ENCODE results near the gene CFAP20DC.
A peak's percentile ranks its signal among the peaks of the same experiment; 100 is the strongest.
"Not testable (repeated sequence)": the region's sequence is repeated elsewhere in the genome, so short reads cannot be mapped to it uniquely, and the experiment has no call there.

Gene CFAP20DC

GRCh38 chr3:59049671-59050331 lies at the start of gene CFAP20DC:
TSS of gene CFAP20DC (minus strand) at chr3:59050025. CDS start at chr3:59049631, 394 bp downstream.
- peak; percentile 58 for DNase-seq

GRCh38 chr3:59098516-59098915 lies 48.7 kb upstream of the CFAP20DC start:
- DNase-seq = not testable (repeated sequence)

- no peak for DNase-seq
Measured at GRCh38 chr3:59094446-59094845, 44.6 kb upstream of the CFAP20DC start.

GRCh38 chr3:59093521-59093920 lies 43.7 kb upstream of the CFAP20DC start:
- DNase-seq = no peak

GRCh38 chr3:59088761-59089160 lies 38.9 kb upstream of the CFAP20DC start:
- DNase-seq = no peak

GRCh38 chr3:59085976-59086375 lies 36.2 kb upstream of the CFAP20DC start:
- no peak for DNase-seq

- no peak for DNase-seq
Measured at GRCh38 chr3:59084583-59084982, 34.8 kb upstream of the CFAP20DC start.

GRCh38 chr3:59082106-59082505 lies 32.3 kb upstream of the CFAP20DC start:
- no peak for DNase-seq

- no peak for DNase-seq
Measured at GRCh38 chr3:59081071-59081470, 31.2 kb upstream of the CFAP20DC start.

- DNase-seq = no peak
Measured at GRCh38 chr3:59079962-59080361, 30.1 kb upstream of the CFAP20DC start.

GRCh38 chr3:59074764-59075163 lies 24.9 kb upstream of the CFAP20DC start:
- no peak for DNase-seq

- no peak for DNase-seq
Measured at GRCh38 chr3:59072681-59073080, 22.9 kb upstream of the CFAP20DC start.

GRCh38 chr3:59069838-59070237 lies 20.0 kb upstream of the CFAP20DC start:
- no peak for DNase-seq

GRCh38 chr3:59065240-59065639 lies 15.4 kb upstream of the CFAP20DC start:
- DNase-seq = no peak

- DNase-seq = no peak
Measured at GRCh38 chr3:59064728-59065127, 14.9 kb upstream of the CFAP20DC start.

- no peak for DNase-seq
Measured at GRCh38 chr3:59064276-59064675, 14.5 kb upstream of the CFAP20DC start.

- DNase-seq = no peak
Measured at GRCh38 chr3:59056706-59057105, 6.9 kb upstream of the CFAP20DC start.

GRCh38 chr3:59052803-59053411 lies 3.1 kb upstream of the CFAP20DC start:
- DNase-seq = no peak

GRCh38 chr3:59050811-59051414 lies 1.1 kb upstream of the CFAP20DC start:
- DNase-seq = not testable (repeated sequence)

- DNase-seq = no peak
Measured at GRCh38 chr3:59046839-59047238, 3.0 kb downstream of the CFAP20DC start.

- DNase-seq = no peak
Measured at GRCh38 chr3:59043391-59043790, 6.4 kb downstream of the CFAP20DC start.

- no peak for DNase-seq
Measured at GRCh38 chr3:59040902-59041301, 8.9 kb downstream of the CFAP20DC start.

GRCh38 chr3:59027607-59028006 lies 22.2 kb downstream of the CFAP20DC start:
- no peak for DNase-seq

- no peak for DNase-seq
Measured at GRCh38 chr3:59023612-59024011, 26.2 kb downstream of the CFAP20DC start.

GRCh38 chr3:59017617-59017984 lies 32.2 kb downstream of the CFAP20DC start:
- no peak for DNase-seq

Data from NCI-H1436 treated with DMSO at 0.1 percent for 48 hours (cell line).